CD4-positive, alpha-beta T cell (primary cell): ENCODE results near the gene GRK2. TPM values are rescaled to one million over a fixed set of nuclear protein-coding genes. Genes with fewer than 3 reads are reported as not detected.

Source experiments
- ATAC-seq: fragments of 200-7000 bp; cut with Tn5 transposase; one replicate; pipeline ENCODE4 v1.10.0; 2022; ENCODE audit warnings: mild to moderate bottlenecking; ENCODE audit not compliant: poor library complexity
- CTCF ChIA-PET: fragments of 350-600 bp; sonication (Branson Sonifier 250); formaldehyde crosslinking; loops from one replicate; lab custom pipeline; 2021; ENCODE audit warnings: antibody characterized with exemption, inconsistent platforms; lab: Charles Lee
- POLR2A ChIA-PET: fragments of 350-600 bp; sonication (Branson Sonifier 250); formaldehyde crosslinking; loops from one replicate; lab custom pipeline; 2021; ENCODE audit warnings: antibody characterized with exemption, inconsistent platforms; lab: Charles Lee
- DNase-seq, 14 experiments: peaks; one replicate each; pipeline ENCODE4 v3.0.0-alpha.2; 2013 to 2020; ENCODE audit warnings: mixed read lengths in 2 of 14
- H3K27ac ChIP-seq, 2 donors: one replicate each; pipeline versions ENCODE4 v1.5.1 to v1.7.0; 2013; ENCODE audit warnings: low read length in 2 of 2, low read depth in 1 of 2, mild to moderate bottlenecking in 1 of 2
- H3K27me3 ChIP-seq, 2 experiments: 1 replicate in 1 of 2; 2 replicates in 1 of 2; pipeline versions ENCODE4 v1.6.1 to v1.7.0; 2013; ENCODE audit warnings: low read length in 2 of 2, control low read depth in 1 of 2, mild to moderate bottlenecking in 1 of 2, moderate library complexity in 1 of 2; ENCODE audit not compliant: insufficient read depth in 2 of 2, control insufficient read depth in 1 of 2
- H3K36me3 ChIP-seq: one replicate; pipeline ENCODE4 v1.6.1; 2013; ENCODE audit warnings: low read length, control low read depth; ENCODE audit not compliant: insufficient read depth
- H3K4me1 ChIP-seq: one replicate; pipeline ENCODE4 v1.6.1; 2013; ENCODE audit warnings: low read length, control low read depth; ENCODE audit not compliant: insufficient read depth
- H3K4me3 ChIP-seq: one replicate; pipeline ENCODE4 v1.5.1; 2013; ENCODE audit warnings: mild to moderate bottlenecking, low read length, moderate library complexity
- H3K9me3 ChIP-seq, 2 experiments: 1 replicate in 1 of 2; 2 replicates in 1 of 2; pipeline versions ENCODE4 v1.6.1 to v1.7.0; 2013; ENCODE audit warnings: low read length in 2 of 2, mild to moderate bottlenecking in 2 of 2, control low read depth in 1 of 2, moderate library complexity in 1 of 2; ENCODE audit not compliant: control insufficient read depth in 1 of 2, insufficient read depth in 1 of 2
- H3K27ac Mint-ChIP-seq: one replicate; pipeline ENCODE4 v1.8.0; 2020; ENCODE audit warnings: mixed read lengths
- H3K27me3 Mint-ChIP-seq: one replicate; pipeline ENCODE4 v1.8.0; 2021; ENCODE audit warnings: mixed read lengths
- H3K36me3 Mint-ChIP-seq: one replicate; pipeline ENCODE4 v1.8.0; 2021; ENCODE audit warnings: low read depth, mixed read lengths
- H3K4me1 Mint-ChIP-seq: one replicate; pipeline ENCODE4 v1.8.0; 2021; ENCODE audit warnings: low read depth, mixed read lengths
- H3K4me3 Mint-ChIP-seq: one replicate; pipeline ENCODE4 v1.8.0; 2020; ENCODE audit warnings: mild to moderate bottlenecking, mixed read lengths
- H3K9me3 Mint-ChIP-seq: one replicate; pipeline ENCODE4 v1.8.0; 2020; ENCODE audit warnings: mixed read lengths
- intact Hi-C, 2 experiments: fragments of 100-400 bp; cut with DNase I in 1 of 2; cut with micrococcal nuclease in 1 of 2; formaldehyde crosslinking; loops; one replicate each; pipeline versions ENCODE4 v1.15.1 to v1.9.0; 2023 to 2025; cut with DNase I, micrococcal nuclease
- total RNA-seq, 174 experiments: library from RNA in 2 of 174; stranded (reverse) in 2 of 174; gene quantifications; one replicate each; pipeline ENCODE4 v1.2.3 and lab custom pipeline; 2021 to 2026
- TF ChIP-seq, protein P1 (sequence below): fragments of 200-600 bp; IDR thresholded peaks from one replicate; pipeline ENCODE4 v1.8.0; 2022; ENCODE audit warnings: antibody characterized with exemption, mild to moderate bottlenecking

GRK2 gene
- total RNA-seq, 2 experiments from 2014 or later: 309 to 325 TPM

DNA sequence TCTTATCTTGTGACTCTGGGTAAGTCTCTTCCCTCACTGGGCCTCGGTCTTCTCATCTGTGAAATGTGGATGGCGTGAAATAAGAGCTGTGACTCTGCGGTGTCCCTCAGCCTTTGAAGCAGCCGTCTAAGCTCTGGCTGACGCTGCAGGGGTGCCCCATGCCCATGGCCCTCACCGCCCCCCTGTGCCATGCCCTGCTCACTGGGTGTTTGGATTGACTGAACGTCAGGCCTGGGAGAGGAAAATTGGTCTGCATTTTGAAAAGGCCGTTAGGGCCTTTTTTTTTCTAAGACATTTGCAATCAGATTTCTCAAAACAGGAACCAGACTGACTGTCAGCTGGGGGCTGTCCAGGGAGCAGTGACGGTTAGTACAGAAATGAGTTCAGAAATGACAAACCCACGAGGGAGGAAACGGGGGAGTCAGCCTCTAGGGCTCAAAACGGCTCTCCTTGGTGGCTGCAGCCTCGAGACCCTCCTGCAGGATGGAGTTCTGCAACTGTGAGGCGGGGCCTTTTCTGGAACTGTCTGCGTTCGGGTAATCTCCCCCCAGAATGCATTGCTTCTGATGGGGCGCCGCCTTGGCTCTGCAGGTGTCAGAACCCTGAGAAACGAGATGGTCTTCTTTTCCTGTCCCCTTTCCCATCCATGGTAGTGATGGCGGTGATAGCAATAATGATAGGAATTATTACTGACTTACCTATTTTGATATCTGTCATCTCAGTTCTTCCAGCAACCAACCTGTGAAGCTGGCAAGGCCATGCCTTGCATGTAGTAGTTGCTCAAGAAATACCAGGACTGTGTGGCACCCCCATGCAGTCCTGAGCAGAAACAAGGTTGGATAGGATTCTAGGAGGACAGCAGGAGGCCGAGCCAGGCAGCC lies 2.0 kb downstream of the GRK2 start:
- Histone ChIP-seq H3K27me3 (no peaks in the 10 kb centered on the region), H3K4me1 (peaks cover 72% of the 10 kb centered on the region), H3K36me3 (peaks cover 38% of the 10 kb centered on the region), H3K4me3 (peak overlapping the region; percentile 96), H3K27ac (peak overlapping the region; percentile 69 to 90), H3K9me3 (no peaks in the 10 kb centered on the region)
- Mint-ChIP-seq H3K4me1 (peaks cover 77% of the 10 kb centered on the region), H3K9me3 (no peaks in the 10 kb centered on the region), H3K27ac (peak overlapping the region; percentile 90), H3K27me3 (no peaks in the 10 kb centered on the region), H3K4me3 (peak overlapping the region; percentile 98), H3K36me3 (peaks cover 56% of the 10 kb centered on the region)
- TF ChIP-seq, protein P1, sequence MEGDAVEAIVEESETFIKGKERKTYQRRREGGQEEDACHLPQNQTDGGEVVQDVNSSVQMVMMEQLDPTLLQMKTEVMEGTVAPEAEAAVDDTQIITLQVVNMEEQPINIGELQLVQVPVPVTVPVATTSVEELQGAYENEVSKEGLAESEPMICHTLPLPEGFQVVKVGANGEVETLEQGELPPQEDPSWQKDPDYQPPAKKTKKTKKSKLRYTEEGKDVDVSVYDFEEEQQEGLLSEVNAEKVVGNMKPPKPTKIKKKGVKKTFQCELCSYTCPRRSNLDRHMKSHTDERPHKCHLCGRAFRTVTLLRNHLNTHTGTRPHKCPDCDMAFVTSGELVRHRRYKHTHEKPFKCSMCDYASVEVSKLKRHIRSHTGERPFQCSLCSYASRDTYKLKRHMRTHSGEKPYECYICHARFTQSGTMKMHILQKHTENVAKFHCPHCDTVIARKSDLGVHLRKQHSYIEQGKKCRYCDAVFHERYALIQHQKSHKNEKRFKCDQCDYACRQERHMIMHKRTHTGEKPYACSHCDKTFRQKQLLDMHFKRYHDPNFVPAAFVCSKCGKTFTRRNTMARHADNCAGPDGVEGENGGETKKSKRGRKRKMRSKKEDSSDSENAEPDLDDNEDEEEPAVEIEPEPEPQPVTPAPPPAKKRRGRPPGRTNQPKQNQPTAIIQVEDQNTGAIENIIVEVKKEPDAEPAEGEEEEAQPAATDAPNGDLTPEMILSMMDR: no peak
- intact Hi-C loops: loop anchor here in 1 of 2 experiments (1.0 kb wide), 2 partner anchors 9 to 20 kb away; no protein-coding TSS in a partner anchor
- ChIA-PET POLR2A (interaction anchor here (0.6 to 8.8 kb wide), 16 partner anchors 8 to 802 kb away, joined by 3 to 188 read pairs (median 8); partner anchors contain the start of genes ANKRD13D, PELI3, POLD4 and PPP1CA), CTCF (interaction anchor here (1.0 to 6.7 kb wide), 10 partner anchors 9 to 133 kb away, joined by 3 to 64 read pairs (median 4); partner anchors contain the start of genes ANKRD13D and PPP1CA)
- DNase-seq: peak in 11 of 14 experiments; percentile 53 to 81 (median 65)
- ATAC-seq: peak; percentile 41

DNA sequence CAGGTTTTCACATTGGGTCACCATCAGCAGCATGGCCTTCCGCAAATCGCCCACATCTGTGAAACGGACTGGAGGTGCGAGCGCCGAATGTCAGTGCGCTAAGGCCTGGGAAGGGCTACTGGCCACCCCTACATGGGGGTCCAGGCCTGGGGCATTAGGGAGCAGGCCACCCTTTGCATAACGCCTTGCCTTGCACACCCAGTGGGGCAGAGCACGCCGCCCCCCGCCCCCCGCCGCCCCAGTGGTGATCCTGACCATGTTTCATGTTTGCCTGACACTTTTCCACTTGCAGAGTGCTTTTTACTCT lies 2.6 kb downstream of the GRK2 start:
- Histone ChIP-seq H3K27me3 (no peaks in the 10 kb centered on the region), H3K4me1 (peaks cover 75% of the 10 kb centered on the region), H3K9me3 (no peaks in the 10 kb centered on the region), H3K36me3 (peaks cover 43% of the 10 kb centered on the region), H3K4me3 (peak overlapping the region; percentile 96), H3K27ac (peak overlapping the region; percentile 69 to 90)
- TF ChIP-seq, protein P1: no peak
- POLR2A ChIA-PET: interaction anchor here (3.1 to 8.8 kb wide), 4 partner anchors 9 to 48 kb away, joined by 15 to 188 read pairs (median 52); partner anchors contain the start of gene ANKRD13D
- H3K4me1 Mint-ChIP-seq: peaks cover 79% of the 10 kb centered on the region
- no peaks in the 10 kb centered on the region for H3K27me3 Mint-ChIP-seq
- no peaks in the 10 kb centered on the region for H3K9me3 Mint-ChIP-seq
- intact Hi-C loops: loop anchor here in 1 of 2 experiments (1.0 kb wide), 2 partner anchors 8 to 19 kb away; no protein-coding TSS in a partner anchor
- CTCF ChIA-PET: interaction anchor here (1.1 to 6.7 kb wide), 2 partner anchors 11 to 49 kb away, joined by 3 to 64 read pairs; no protein-coding TSS in a partner anchor
- DNase-seq: peak in 1 of 14 experiments; percentile 4
- peak overlapping the region; percentile 98 for H3K4me3 Mint-ChIP-seq
- H3K36me3 Mint-ChIP-seq: peaks cover 56% of the 10 kb centered on the region
- H3K27ac Mint-ChIP-seq: peak overlapping the region; percentile 90
- no peak for ATAC-seq

- no peak for ATAC-seq
- peaks cover 62% of the 10 kb centered on the region for H3K36me3 Mint-ChIP-seq
- intact Hi-C loops: no loop called here
These were observed 3.4 kb downstream of the GRK2 start for GRCh38 chr11:67269401-67270255.

More at GRCh38 chr11:67269401-67270255, 3.4 kb downstream of the GRK2 start:
- H3K9me3 Mint-ChIP-seq: no peaks in the 10 kb centered on the region
- peaks cover 78% of the 10 kb centered on the region for H3K4me1 Mint-ChIP-seq
- no peaks in the 10 kb centered on the region for H3K9me3 ChIP-seq
- H3K4me3 ChIP-seq: peak overlapping the region; percentile 96
- H3K27ac ChIP-seq: peak overlapping the region; percentile 69 to 90
- ChIA-PET CTCF (interaction anchor here (0.7 to 6.7 kb wide), 5 partner anchors 10 to 113 kb away, joined by 3 to 64 read pairs (median 5); partner anchors contain the start of gene ANKRD13D), POLR2A (interaction anchor here (1.2 to 8.8 kb wide), 8 partner anchors 11 to 84 kb away, joined by 3 to 188 read pairs (median 19); partner anchors contain the start of genes ANKRD13D, POLD4 and SSH3)
- H3K36me3 ChIP-seq: peaks cover 49% of the 10 kb centered on the region
- H3K27ac Mint-ChIP-seq: peak overlapping the region; percentile 90
- peaks cover 82% of the 10 kb centered on the region for H3K4me1 ChIP-seq
- no peaks in the 10 kb centered on the region for H3K27me3 ChIP-seq
- no peaks in the 10 kb centered on the region for H3K27me3 Mint-ChIP-seq
- peak in 2 of 14 experiments; percentile 5 to 16 for DNase-seq
- peak overlapping the region; percentile 98 for H3K4me3 Mint-ChIP-seq
- TF ChIP-seq, protein P1: no peak
